Ectodermal cell (in vitro differentiated cells): Measurements from ENCODE around the gene SPTLC1.

ENCODE experiments used
- H3K27ac ChIP-seq: 2 replicates; pipeline ENCODE4 v1.7.0; 2013; ENCODE audit warnings: mild to moderate bottlenecking, low read depth, low read length; ENCODE audit not compliant: insufficient read depth, poor library complexity, severe bottlenecking
- H3K27me3 ChIP-seq: 2 replicates; pipeline ENCODE4 v1.7.0; 2013; ENCODE audit warnings: mild to moderate bottlenecking, low read length; ENCODE audit not compliant: insufficient read depth, control insufficient read depth, poor library complexity, severe bottlenecking
- H3K36me3 ChIP-seq: one replicate; pipeline ENCODE4 v1.7.0; 2013; ENCODE audit warnings: low read length; ENCODE audit not compliant: control insufficient read depth, insufficient read depth
- H3K4me1 ChIP-seq: one replicate; pipeline ENCODE4 v1.7.0; 2013; ENCODE audit warnings: low read length; ENCODE audit not compliant: control insufficient read depth, insufficient read depth
- H3K4me3 ChIP-seq: 2 replicates; pipeline ENCODE4 v1.7.0; 2013; ENCODE audit warnings: low read depth, low read length, control low read depth; ENCODE audit not compliant: insufficient read depth
- H3K9me3 ChIP-seq: 2 replicates; pipeline ENCODE4 v1.7.0; 2013; ENCODE audit warnings: mild to moderate bottlenecking, low read length, moderate library complexity; ENCODE audit not compliant: control insufficient read depth
- WGBS, 2 experiments: methylation state at CpG; one replicate each; pipeline ENCODE4 v1.1.7; 2013; ENCODE audit warnings: missing lambda C conversion rate in 2 of 2; 5-methylcytosine and 5-hydroxymethylcytosine counted together

Gene SPTLC1

DNA sequence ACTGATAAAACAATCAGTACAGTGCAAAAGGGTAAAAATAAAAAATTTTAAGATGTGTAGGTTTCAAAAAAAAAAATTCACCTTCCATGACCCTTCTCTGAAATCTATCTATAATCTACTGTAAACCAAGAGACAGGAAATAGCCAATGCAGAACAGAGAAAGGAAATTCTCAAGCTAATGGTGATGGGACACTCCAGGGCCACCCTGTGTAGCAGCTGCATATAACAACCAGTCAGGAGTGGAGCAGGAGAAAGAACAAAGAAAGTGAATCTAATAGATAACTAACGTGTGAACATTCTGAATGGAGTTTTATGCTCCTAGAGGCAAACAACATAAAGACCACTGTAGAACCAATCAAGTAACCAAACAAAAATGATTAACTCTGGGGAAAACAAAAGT is 16.6 kb downstream of the SPTLC1 start:
- Histone ChIP-seq H3K4me3 (no peak overlapping the region), H3K9me3 (no peaks in the 10 kb centered on the region), H3K36me3 (peaks cover 4% of the 10 kb centered on the region), H3K27me3 (no peaks in the 10 kb centered on the region), H3K27ac (no peak overlapping the region), H3K4me1 (no peaks in the 10 kb centered on the region)
- 67 to 95% methylated on average over 1 of the region's 1 CpG for WGBS, 2 experiments

DNA sequence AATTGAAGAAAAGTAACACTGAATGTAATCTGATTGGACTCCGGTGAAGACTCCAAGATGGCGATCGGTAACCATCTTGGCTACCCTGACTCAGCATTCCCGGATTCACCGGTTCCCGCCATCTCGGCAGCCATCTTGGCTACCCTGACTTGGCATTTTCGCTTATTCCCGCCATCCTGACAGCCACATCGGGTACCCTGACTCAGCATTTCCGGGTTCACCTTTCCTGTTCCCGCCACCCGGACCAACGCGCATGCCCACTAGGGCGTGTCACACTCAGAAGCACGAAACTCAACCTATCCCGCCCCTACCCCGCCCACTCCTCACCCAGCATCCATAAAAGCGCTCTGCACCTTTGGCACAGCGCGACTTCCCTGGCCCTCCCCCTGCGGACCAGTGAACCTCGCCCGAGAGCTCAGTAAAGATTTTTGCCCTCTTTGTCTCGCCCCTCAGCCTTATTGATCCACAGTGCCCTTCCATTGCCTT is 17.2 kb downstream of the SPTLC1 start:
- no peaks in the 10 kb centered on the region for H3K27me3 ChIP-seq
- no peaks in the 10 kb centered on the region for H3K4me1 ChIP-seq
- no peaks in the 10 kb centered on the region for H3K36me3 ChIP-seq
- 94 to 96% methylated on average over 26 of the region's 26 CpGs for WGBS, 2 experiments
- no peaks in the 10 kb centered on the region for H3K9me3 ChIP-seq
- no peak overlapping the region for H3K27ac ChIP-seq
- no peak overlapping the region for H3K4me3 ChIP-seq

DNA sequence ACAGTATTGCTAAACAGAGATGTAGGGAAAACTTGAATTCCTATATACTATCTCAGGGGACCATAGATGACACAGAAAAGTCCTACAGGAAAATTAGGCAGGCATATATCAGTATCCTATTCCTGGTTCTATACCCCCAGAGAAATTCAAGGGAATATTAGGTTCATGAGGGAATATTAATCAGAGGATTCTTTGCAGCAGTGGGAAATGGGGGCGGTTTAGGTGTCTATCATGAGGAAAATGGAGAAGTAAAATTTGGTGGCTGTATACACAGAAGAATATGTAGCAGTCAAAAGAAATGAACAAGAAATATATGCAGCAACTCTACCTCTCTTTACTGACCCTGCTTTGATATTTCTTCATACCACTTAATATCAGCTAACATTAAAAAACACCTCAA is 20.0 kb downstream of the SPTLC1 start:
- Histone ChIP-seq H3K4me1 (no peaks in the 10 kb centered on the region), H3K9me3 (no peaks in the 10 kb centered on the region), H3K27me3 (no peaks in the 10 kb centered on the region), H3K4me3 (no peak overlapping the region), H3K36me3 (no peaks in the 10 kb centered on the region), H3K27ac (no peak overlapping the region)
- WGBS, 2 experiments, result 80 to 93% methylated on average over 1 of the region's 1 CpG

DNA sequence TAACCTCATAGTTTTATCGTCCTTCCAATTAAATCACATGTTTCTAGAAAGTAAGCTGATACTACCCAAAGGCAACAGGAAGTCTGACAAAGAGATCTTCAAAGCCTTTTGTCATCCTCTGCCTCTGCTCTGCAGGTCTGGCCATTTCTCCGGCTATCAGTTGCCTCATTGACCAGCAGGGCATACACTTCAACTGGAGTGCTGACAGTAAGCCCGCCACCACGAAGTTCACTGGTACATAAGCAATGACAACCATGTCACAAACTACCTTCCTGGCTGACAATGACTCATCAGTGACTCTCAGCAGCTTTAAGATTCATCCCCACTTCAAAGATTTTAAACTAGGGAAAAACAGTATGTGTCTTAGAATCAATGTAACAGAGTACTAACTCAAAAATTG is 20.6 kb downstream of the SPTLC1 start:
- H3K4me3 ChIP-seq, result no peak overlapping the region
- no peaks in the 10 kb centered on the region for H3K27me3 ChIP-seq
- H3K4me1 ChIP-seq, result no peaks in the 10 kb centered on the region
- 66 to 76% methylated on average over 4 of the region's 4 CpGs for WGBS, 2 experiments
- H3K36me3 ChIP-seq, result peaks cover 3% of the 10 kb centered on the region
- no peaks in the 10 kb centered on the region for H3K9me3 ChIP-seq
- no peak overlapping the region for H3K27ac ChIP-seq

DNA sequence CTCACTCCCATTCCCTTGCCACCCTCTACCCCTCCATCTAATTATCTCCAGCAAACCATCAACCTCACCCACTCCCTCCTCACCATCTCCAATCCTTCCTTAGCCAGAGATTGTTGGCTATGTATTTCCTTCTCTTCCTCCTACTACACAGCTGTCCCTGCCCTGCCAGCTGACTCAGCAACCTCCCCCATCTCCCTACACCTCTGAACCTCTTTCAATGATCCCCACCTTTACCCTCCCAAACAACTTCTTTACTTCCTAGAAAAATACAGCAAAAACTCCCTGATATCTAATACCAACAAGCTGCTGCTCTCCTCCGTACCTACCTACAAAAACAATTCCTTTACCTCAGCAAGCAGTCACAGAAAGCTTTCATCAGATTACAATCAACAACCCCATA is 37.3 kb downstream of the SPTLC1 start:
- Histone ChIP-seq H3K27me3 (no peaks in the 10 kb centered on the region), H3K9me3 (no peaks in the 10 kb centered on the region), H3K27ac (no peak overlapping the region), H3K4me1 (no peaks in the 10 kb centered on the region), H3K4me3 (no peak overlapping the region), H3K36me3 (peaks cover 3% of the 10 kb centered on the region)
- 96 to 98% methylated on average over 1 of the region's 1 CpG for WGBS, 2 experiments

DNA sequence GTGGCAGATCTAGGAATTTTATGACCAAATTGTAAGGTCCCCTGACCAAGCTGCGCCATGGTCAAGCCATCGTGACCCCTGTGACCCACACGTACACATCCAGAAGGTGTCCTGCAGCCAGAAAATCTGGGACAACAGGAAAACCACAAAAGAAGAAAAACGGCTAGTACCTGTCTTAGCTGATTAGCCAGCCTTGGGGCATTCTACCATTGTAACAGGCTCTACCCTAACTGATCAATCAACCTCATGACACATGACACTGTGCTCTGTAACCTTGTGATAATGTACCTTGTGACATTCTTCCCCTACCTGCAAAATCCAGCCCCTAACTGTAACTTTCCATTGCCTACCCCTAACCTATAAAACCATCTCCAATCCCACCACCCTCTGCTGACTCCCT is 43.6 kb downstream of the SPTLC1 start:
- Histone ChIP-seq H3K36me3 (peaks cover 11% of the 10 kb centered on the region), H3K27me3 (no peaks in the 10 kb centered on the region)
- WGBS, 2 experiments, result 91 to 95% methylated on average over 4 of the region's 4 CpGs

DNA sequence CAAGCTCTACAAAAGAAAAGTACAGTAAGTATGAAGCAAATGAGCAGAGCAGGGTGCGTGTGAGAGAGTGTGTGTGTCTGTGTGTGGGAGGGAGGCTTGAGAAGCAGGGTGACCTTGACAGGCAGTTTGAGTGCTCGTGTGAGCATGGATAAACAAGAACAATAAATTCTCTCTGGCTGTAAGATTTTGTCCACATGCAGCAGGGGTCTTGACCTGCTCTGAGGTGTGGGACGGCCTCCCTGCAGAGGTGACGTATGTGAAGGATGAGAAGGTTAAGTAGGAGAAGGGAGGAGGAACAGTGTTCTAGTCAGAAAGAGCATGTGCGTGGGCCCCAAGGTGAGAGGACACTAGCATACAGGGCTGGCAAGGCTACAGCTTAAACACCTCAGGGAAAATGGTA is 49.0 kb downstream of the SPTLC1 start:
- no peak overlapping the region for H3K27ac ChIP-seq
- WGBS, 2 experiments, result 93 to 95% methylated on average over 5 of the region's 5 CpGs
- no peaks in the 10 kb centered on the region for H3K4me1 ChIP-seq
- no peaks in the 10 kb centered on the region for H3K9me3 ChIP-seq
- peaks cover 32% of the 10 kb centered on the region for H3K36me3 ChIP-seq
- H3K4me3 ChIP-seq, result no peak overlapping the region
- H3K27me3 ChIP-seq, result no peaks in the 10 kb centered on the region

More for the DNA sequence above, 43.6 kb downstream of the SPTLC1 start:
- Histone ChIP-seq H3K4me3 (no peak overlapping the region), H3K9me3 (no peaks in the 10 kb centered on the region), H3K27ac (no peak overlapping the region), H3K4me1 (no peaks in the 10 kb centered on the region)

DNA sequence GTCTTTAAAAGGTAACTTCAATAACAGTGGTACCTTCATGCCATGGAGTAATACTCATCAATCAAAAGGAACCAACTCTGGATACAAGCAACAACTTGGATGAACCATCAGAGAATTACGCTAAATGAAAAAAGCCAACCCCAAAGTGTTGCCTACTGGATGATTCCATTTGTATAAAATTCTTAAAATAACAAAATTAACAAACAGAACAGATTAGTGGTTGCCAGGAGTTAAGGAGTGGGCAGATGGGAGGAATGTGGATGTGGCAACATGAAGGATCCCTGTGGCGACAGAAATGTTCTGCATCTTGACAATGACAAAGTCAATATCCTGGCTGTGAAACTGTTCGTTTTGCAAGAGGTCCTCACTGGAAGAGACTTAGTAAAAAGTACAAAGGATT is 50.5 kb downstream of the SPTLC1 start:
- Histone ChIP-seq H3K36me3 (peaks cover 33% of the 10 kb centered on the region), H3K27ac (no peak overlapping the region)
- WGBS, 2 experiments, result 93 to 99% methylated on average over 3 of the region's 3 CpGs

DNA sequence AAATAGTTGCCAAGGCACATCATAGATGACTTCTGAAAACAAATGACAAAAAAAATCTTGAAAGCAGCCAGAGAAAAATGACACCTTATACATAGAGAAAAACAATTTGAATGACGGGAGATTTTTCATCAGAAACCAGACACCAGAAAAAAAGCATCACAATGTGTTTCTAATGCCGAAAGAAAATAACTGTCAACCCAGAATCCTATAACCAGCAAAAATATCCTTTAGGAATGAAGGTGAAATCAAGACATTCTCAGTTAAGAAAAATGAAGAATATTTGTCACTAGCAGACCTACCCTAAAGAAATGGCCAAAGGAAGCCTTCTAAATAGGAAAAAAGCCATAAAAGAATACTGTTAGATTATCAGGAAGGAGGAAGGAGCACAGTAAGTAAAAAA is 54.0 kb downstream of the SPTLC1 start:
- Histone ChIP-seq H3K36me3 (peaks cover 23% of the 10 kb centered on the region), H3K9me3 (no peaks in the 10 kb centered on the region), H3K27me3 (no peaks in the 10 kb centered on the region), H3K4me3 (no peak overlapping the region), H3K27ac (no peak overlapping the region), H3K4me1 (peaks cover 17% of the 10 kb centered on the region)
- WGBS, 2 experiments, result 89 to 100% methylated on average over 2 of the region's 2 CpGs

More for the DNA sequence above, 50.5 kb downstream of the SPTLC1 start:
- H3K9me3 ChIP-seq, result no peaks in the 10 kb centered on the region
- peaks cover 5% of the 10 kb centered on the region for H3K4me1 ChIP-seq
- no peaks in the 10 kb centered on the region for H3K27me3 ChIP-seq
- no peak overlapping the region for H3K4me3 ChIP-seq

- 71 to 73% methylated on average over 2 to 3 of the region's 3 CpGs for WGBS, 2 experiments
- H3K27ac ChIP-seq, result no peak overlapping the region
Observed at GRCh38 chr9:92059661-92060060, 55.6 kb downstream of the SPTLC1 start.

More at GRCh38 chr9:92059661-92060060, 55.6 kb downstream of the SPTLC1 start:
- no peak overlapping the region for H3K4me3 ChIP-seq
- H3K36me3 ChIP-seq, result peaks cover 9% of the 10 kb centered on the region
- H3K4me1 ChIP-seq, result peaks cover 24% of the 10 kb centered on the region
- no peaks in the 10 kb centered on the region for H3K9me3 ChIP-seq
- no peaks in the 10 kb centered on the region for H3K27me3 ChIP-seq
